Right cardiac atrium (tissue), 5 donors: ENCODE measurements around the gene RNU1-2. TPM values are rescaled to one million over a fixed set of nuclear protein-coding genes. Genes with fewer than 3 reads are reported as not detected.
A peak's percentile ranks its signal among the peaks of the same experiment; 100 is the strongest.
"Not testable (repeated sequence)": the region's sequence is repeated elsewhere in the genome, so short reads cannot be mapped to it uniquely, and the experiment has no call there.

Source experiments
- ATAC-seq, 2 donors: fragments of 200-7000 bp; cut with Tn5 transposase; one replicate each; pipeline versions ENCODE4 v1.8.0 to v1.9.1; 2020; ENCODE audit warnings: moderate library complexity in 2 of 2, mild to moderate bottlenecking in 1 of 2
- DNase-seq, 3 donors: peaks; one replicate each; pipeline ENCODE4 v3.0.0-alpha.2; 2020
- H3K27ac ChIP-seq: one replicate; pipeline ENCODE4 v1.5.1; 2013; ENCODE audit warnings: mild to moderate bottlenecking, low read length, control low read depth, moderate library complexity
- H3K27me3 ChIP-seq: one replicate; pipeline ENCODE4 v1.6.1; 2013; ENCODE audit not compliant: control insufficient read depth, insufficient read depth
- H3K4me1 ChIP-seq: one replicate; pipeline ENCODE4 v1.6.1; 2013; ENCODE audit warnings: low read length; ENCODE audit not compliant: control insufficient read depth, insufficient read depth
- H3K4me3 ChIP-seq: one replicate; pipeline ENCODE4 v1.5.1; 2013; ENCODE audit warnings: low read length, control low read depth
- H3K9me3 ChIP-seq: one replicate; pipeline ENCODE4 v1.6.1; 2013; ENCODE audit warnings: low read length; ENCODE audit not compliant: control insufficient read depth
- WGBS: extraction: QIAGEN DNeasy Blood & Tissue Kit; methylation state at CpG from one replicate; pipeline ENCODE4 v1.1.7; 2013; 5-methylcytosine and 5-hydroxymethylcytosine counted together
- intact Hi-C, 4 donors: fragments of 100-400 bp; cut with DNase I; formaldehyde crosslinking; loops; one replicate each; pipeline versions ENCODE4 v1.11.0 to v1.14.0; 2022 to 2023
- polyA plus RNA-seq: library from polyadenylated mRNA; stranded (reverse); fragments of 200-250 nt; gene quantifications from one replicate; pipeline ENCODE4 v1.2.3, GENCODE V29; 2013
- total RNA-seq, 4 donors: library from RNA; stranded (reverse); fragmentation: NEBNext Ultra II Directional; extraction: Animal tissue kit (Norgen Biotek cat#: 25700); gene quantifications; one replicate each; pipeline ENCODE4 v1.2.1, GENCODE V29; 2021
- donor health status: healthy with polysubstance abuse.
- donor health status: DM: no; HTN: yes; CAD: no.
- donor health status: DM: no; HTN: no; CAD: no.
- donor health status: DM: no; HTN: yes; CAD: no; lungs with severe emphysema.
- donor health status: DM: yes; HTN: yes; CAD: no.

RNU1-2 gene
- total and polyA plus RNA-seq, 5 donors, result 3,675 to 8,578 (median 7,073) TPM; not detected in 1

DNA sequence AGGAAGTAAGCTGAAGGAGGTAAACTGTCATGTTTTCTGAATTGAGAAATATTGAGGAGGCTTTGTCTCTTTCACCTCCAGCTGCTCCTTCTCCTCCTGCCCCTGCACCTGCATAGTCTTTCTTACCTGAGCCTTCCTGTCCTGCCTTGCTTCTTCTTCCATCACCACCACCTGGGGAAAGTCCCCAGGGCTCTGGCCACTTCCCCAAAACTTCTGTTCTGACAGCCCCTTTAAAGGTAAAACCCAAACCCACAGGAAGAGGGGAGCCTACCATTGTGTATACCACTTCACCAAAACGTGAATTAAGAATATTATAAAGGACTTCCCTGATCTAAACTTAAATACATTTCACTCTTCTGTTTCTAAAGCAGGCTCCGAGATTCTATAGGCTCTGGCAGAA lies 5.6 kb downstream of the RNU1-2 start:
- intact Hi-C loops, DNase-seq, H3K27me3 ChIP-seq, H3K4me1 ChIP-seq, H3K9me3 ChIP-seq, H3K27ac ChIP-seq, H3K4me3 ChIP-seq, ATAC-seq: not testable (repeated sequence)
- WGBS, result 75% methylated on average over 2 of the region's 2 CpGs

DNA sequence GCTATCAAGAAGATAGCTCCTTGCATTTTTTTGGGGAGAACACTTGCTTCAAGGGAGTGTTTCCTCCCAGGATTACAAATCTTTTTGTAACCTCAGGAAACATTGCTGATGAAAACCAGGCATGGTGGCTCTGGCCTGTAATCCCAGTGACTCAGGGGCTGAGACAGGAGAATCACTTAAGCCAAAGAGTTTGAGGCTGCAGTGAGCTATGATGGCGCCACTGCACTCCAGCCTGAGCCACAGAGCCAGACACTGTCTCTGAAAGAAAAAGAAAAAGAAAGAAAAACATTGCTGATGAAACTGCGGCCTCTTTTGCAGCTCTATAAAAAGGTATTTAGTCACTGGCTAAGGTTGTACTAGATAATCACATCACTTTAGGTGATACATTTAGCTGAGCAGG lies 7.3 kb downstream of the RNU1-2 start:
- intact Hi-C loops, result no loop called here
- DNase-seq, result no peak
- H3K27ac ChIP-seq, result peak overlapping the region; percentile 35
- H3K4me3 ChIP-seq, result no peak overlapping the region
- H3K4me1 ChIP-seq, result no peaks in the 10 kb centered on the region
- H3K27me3 ChIP-seq, result no peaks in the 10 kb centered on the region
- ATAC-seq, result no peak
- WGBS, result 73% methylated on average over 2 of the region's 2 CpGs
- H3K9me3 ChIP-seq, result peaks cover 2% of the 10 kb centered on the region

DNA sequence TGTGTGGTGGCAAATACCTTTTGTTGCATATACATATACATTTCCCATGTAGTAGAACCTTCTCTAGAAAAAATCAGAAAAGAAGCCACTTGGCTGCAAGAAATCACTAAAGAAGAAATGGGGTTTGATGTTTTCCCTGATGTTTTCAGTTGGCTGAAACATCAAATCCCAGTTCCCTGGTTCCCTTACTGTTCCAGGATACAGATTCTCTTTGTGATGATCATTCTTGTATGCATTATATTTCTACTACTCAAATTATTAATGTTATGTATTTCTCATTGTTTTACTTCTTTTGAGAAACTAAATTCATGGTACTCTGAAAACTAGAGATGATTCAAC lies 7.6 kb downstream of the RNU1-2 start:
- peaks cover 2% of the 10 kb centered on the region for H3K9me3 ChIP-seq
- intact Hi-C loops, result no loop called here
- H3K4me3 ChIP-seq, result peak overlapping the region; percentile 67

DNA sequence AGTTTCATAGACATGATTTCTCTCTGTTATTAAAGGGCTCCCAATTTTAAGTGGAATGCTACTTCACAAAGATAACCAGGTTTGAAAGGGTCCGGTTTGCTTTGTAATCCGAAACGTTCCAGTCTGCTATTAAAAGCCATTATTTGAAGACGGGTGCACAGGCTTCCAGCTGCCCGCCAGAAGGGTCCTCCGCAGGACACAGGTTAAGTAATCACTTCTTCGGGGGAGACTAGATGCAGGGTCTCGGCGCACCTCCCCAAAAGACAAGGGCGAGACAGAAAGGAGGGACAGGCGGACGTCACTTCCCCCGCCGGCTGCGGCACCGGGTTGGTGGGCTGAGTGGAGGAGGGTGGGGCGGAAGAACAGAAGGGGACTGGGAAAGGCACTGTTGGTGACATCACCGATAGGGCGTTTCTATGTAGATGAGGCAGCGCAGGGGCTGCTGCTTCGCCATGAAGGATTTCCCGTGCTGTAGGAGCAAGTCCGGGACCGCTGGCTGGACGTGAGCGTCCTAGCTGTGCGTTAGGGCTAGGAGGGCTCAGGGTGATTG lies 8.9 kb downstream of the RNU1-2 start:
- H3K4me3 ChIP-seq, result peak overlapping the region; percentile 67
- no peaks in the 10 kb centered on the region for H3K4me1 ChIP-seq
- peak overlapping the region; percentile 100 for H3K27ac ChIP-seq
- DNase-seq (peak; percentile 98 to 99 (median 99)), ATAC-seq (peak; percentile 100)
- H3K9me3 ChIP-seq, result peaks cover 2% of the 10 kb centered on the region
- intact Hi-C loops, result no loop called here
- no peaks in the 10 kb centered on the region for H3K27me3 ChIP-seq
- WGBS, result under 1% methylated on average over 27 of the region's 27 CpGs

More for the DNA sequence above, 7.6 kb downstream of the RNU1-2 start:
- Histone ChIP-seq H3K27ac (no peak overlapping the region), H3K4me1 (no peaks in the 10 kb centered on the region), H3K27me3 (no peaks in the 10 kb centered on the region)
- ATAC-seq (no peak), DNase-seq (no peak)

DNA sequence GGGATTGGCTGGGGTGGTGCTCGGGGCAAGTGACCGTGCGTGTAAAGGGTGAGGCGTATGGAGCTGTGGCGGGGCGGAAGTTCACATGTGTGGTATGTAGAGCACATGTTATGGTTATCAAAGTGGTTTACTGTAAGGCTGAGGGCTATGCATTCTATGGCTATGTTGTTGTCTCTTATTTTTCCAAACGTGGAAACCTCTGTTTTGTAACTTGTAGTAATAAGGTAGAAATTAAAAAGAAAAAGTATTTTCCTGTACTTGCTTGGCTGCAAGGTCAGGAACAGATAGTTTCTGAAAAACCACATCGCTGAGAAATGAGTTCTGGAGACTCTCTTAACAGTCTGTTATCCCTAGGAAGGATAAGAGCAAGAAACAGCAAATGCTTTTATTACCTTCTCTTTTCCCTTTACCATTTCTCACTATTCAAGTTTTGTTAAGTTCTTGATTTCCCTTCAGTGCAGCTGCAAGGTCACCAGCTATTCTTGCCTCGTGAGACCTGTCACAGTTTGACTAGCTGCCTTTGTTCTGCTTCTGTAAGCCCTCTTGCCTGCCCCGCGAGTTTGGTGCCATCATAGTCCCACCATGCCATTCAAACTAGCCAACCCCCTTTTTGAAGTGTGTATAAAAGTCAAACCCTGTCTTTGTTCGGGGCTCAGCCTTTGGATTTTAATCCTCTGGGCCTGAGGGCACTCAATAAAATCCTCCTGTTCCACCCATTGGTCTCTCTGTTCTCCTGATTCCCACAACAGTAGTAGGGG lies 9.5 kb downstream of the RNU1-2 start:
- intact Hi-C loops, result no loop called here
- Histone ChIP-seq H3K9me3 (peaks cover 2% of the 10 kb centered on the region), H3K4me3 (peak overlapping the region; percentile 33), H3K27me3 (no peaks in the 10 kb centered on the region), H3K4me1 (no peaks in the 10 kb centered on the region), H3K27ac (peak overlapping the region; percentile 100)
- DNase-seq (no peak), ATAC-seq (peak; percentile 90 to 91)
- 8% methylated on average over 12 of the region's 12 CpGs for WGBS

DNA sequence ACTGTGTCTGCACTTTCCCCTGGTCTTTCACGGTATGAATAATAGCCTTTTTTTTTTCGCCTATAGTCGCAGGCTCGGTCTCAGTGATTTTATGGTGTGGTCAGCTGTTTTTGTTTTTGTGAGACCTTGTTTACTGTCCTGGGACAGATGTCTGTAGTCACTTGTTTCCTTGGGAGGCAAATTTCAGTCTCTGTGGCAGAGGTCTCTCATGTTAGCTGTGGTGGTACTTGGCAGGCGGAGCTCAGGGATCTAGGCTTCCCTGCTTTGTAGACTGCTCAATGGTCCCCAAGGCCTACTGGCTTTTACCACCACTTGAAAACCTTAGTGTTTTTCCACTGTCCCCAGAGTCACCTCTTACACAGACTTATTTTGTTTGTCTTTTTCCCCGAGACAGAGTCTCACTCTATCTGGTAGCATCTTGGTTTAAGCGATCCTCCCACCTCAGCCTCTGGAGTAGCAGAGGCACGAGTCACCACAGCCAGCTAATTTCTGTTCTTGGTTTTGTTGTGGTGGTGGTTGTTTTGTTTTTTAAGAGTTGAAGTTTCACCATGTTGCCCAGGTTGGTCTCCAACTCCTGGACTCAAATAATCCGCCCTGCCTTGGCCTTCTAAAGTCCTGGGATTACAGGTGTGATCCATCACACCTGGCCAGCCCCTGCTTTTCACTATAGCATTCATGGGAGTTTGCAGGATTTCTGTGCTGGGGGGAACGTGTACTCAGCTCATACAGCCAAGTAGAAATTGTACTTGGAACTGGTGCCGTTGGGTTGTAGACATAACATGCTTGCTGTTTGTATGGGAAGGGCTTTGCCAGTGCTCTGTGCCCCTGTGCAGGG lies 10.3 kb downstream of the RNU1-2 start:
- DNase-seq (peak in 1 of 3 donors; percentile 31), ATAC-seq (no peak)
- 89% methylated on average over 11 of the region's 11 CpGs for WGBS
- Histone ChIP-seq H3K27ac (no peak overlapping the region), H3K4me3 (no peak overlapping the region), H3K4me1 (no peaks in the 10 kb centered on the region), H3K9me3 (peaks cover 2% of the 10 kb centered on the region), H3K27me3 (no peaks in the 10 kb centered on the region)
- intact Hi-C loops, result no loop called here

DNA sequence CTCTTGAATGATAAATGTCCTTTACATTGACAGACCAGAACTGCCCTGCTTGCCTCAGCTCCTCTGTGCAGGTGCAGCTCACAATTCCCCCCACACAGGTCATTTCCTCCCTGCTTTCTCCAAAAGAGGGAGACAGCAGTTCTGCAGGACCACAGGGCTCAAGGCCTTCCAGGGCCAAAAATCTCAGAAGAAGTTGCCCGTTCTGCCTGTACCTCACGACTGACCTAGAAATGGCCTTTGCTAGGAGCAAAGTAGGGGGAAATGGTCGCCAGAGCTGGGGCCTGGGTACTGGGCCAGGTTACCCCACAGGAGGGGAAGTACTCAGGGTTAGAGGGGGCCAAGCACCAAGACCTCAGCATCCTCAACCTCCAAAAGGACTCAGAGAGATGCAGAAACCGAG lies 11.1 kb downstream of the RNU1-2 start:
- WGBS, result 90% methylated on average over 4 of the region's 4 CpGs
- ATAC-seq, result no peak
- Histone ChIP-seq H3K4me1 (no peaks in the 10 kb centered on the region), H3K27ac (no peak overlapping the region), H3K9me3 (peaks cover 2% of the 10 kb centered on the region), H3K27me3 (no peaks in the 10 kb centered on the region), H3K4me3 (no peak overlapping the region)
- intact Hi-C loops, result no loop called here
- no peak for DNase-seq

DNA sequence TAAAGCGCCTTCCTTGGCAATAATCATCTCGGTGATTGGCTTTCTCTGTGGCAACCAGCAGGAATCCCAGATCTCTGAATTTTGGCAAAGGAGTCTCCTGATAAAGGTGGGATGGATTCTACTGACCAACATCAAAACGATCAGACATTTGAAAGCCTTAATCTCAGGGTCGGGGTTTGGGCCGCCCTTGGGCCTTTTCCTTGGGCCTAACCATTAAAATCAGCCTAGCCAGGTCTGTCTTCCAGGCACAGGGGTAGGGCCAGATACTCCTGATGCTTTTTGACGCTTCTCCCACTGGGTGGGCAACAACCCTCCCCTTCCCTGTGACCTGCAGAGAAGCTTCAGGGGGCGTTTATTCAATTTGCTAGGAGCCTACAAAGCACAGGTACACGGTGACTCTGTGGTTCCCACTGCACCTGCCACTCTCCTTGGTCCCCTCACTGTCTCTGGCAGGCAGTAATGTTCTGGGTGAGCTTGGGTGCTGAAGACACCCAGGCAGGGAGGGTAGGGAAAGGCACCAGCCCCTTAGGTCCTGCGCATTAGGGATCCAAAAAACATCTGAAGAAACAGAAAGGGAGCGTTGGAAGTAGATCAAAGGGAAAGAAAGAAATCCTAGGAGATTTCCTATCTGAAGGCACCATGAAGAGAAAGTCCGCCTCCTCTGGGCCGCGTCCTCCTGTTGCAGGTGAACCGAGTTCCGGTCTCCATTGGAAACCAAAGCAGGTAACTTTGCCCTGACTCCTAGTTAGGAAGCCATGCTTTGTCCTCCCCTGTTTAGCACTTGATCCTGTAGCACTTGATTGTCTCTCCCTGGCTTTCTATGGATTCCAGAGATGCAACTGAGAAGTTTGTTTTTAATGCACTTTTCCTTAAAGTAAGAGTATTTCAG lies 12.3 kb downstream of the RNU1-2 start:
- H3K27ac ChIP-seq, result no peak overlapping the region

DNA sequence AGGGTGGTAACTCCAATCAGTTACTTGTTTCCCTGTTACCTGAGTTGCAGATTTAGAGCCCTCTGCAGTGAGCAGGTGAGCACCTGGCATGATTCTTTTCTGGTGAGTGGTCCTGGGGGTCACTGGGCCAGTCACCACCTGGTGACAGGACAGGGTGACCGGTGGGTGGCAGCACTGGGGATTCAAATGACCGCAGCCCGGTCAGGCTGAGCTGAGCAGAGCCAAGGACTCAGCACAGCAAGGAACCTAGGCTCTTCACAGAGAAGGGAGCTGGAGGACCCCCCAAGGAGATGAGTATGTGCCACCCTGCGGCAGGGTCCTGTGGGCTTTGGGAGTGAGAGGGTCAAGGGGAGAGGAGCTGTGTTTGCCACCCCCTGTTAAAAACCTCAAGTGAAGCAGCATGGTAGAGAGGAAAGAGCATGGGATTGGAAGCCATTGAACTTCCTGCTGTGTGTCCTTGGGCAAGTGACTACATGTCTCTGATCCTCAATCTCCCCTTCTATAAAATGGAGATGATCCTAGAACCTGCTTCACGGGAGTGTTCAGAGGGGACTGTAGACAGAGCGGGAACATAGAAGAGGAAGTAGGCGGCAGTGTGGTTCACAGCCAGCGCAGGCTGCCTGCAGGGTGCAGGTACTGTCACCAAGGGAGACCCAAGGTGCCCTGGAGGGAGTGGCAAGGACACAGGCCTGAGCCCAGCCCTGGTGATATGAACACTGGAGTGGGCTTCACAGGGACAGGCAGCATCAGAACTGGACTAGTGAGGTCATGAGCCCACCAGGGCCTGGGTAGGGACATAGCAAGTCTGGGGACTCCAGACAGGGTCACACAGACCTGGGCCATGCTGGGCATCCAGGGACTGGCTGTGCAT lies 16.3 kb downstream of the RNU1-2 start:
- WGBS, result 83% methylated on average over 8 of the region's 8 CpGs
- ATAC-seq, H3K9me3 ChIP-seq, intact Hi-C loops, H3K27ac ChIP-seq, DNase-seq, H3K4me1 ChIP-seq, H3K27me3 ChIP-seq, H3K4me3 ChIP-seq: not testable (repeated sequence)

More for the DNA sequence above, 12.3 kb downstream of the RNU1-2 start:
- Histone ChIP-seq H3K4me1 (no peaks in the 10 kb centered on the region), H3K9me3 (peaks cover 2% of the 10 kb centered on the region), H3K4me3 (no peak overlapping the region), H3K27me3 (no peaks in the 10 kb centered on the region)
- WGBS, result 82% methylated on average over 15 of the region's 15 CpGs
- intact Hi-C loops, result no loop called here
- no peak for ATAC-seq
- peak in 1 of 3 donors; percentile 45 for DNase-seq

DNA sequence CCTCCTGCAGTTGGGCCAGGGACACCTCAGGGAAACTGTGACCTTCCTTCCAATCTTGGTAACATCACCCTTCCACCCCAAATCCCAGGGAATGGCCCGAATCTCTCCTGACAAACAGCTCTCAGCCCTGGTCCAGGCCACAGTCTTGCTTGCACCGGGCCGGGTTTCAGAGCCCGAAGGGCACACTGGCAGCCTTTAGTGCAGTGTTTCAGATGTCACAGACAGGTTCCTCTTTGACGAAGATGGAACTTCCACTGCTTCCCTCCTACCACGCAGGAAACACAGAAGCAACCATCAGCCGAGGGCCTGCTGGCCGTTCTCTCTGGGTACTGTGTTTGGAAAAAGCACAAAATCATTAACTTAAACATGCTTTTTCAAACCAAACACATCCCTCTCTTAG lies 17.0 kb downstream of the RNU1-2 start:
- H3K4me1 ChIP-seq, intact Hi-C loops, DNase-seq, H3K27ac ChIP-seq, H3K9me3 ChIP-seq, ATAC-seq, H3K4me3 ChIP-seq, H3K27me3 ChIP-seq: not testable (repeated sequence)
- 72% methylated on average over 8 of the region's 8 CpGs for WGBS
